Testis (tissue), 3 donors: ENCODE results near the gene KDM7A. TPM values are rescaled to one million over a fixed set of nuclear protein-coding genes. Genes with fewer than 3 reads are reported as not detected.

ENCODE experiments used
- DNase-seq: peaks from one replicate; pipeline ENCODE4 v3.0.0-alpha.2; 2019
- H3K27ac ChIP-seq, 2 donors: fragments of 200-600 bp; sonication (generic); one replicate each; pipeline ENCODE4 v1.5.1; 2019
- H3K27me3 ChIP-seq: fragments of 200-600 bp; sonication (generic); one replicate; pipeline ENCODE4 v1.5.1; 2019
- H3K36me3 ChIP-seq: fragments of 200-600 bp; sonication (generic); one replicate; pipeline ENCODE4 v1.5.1; 2017; ENCODE audit warnings: low read depth; ENCODE audit errors: missing control alignments
- H3K4me1 ChIP-seq: fragments of 200-600 bp; sonication (generic); one replicate; pipeline ENCODE4 v1.5.1; 2019
- H3K4me3 ChIP-seq, 2 donors: fragments of 200-600 bp; sonication (generic); one replicate each; pipeline ENCODE4 v1.5.1; 2017 to 2019
- H3K9me3 ChIP-seq: fragments of 200-600 bp; sonication (generic); one replicate; pipeline ENCODE4 v1.5.1; 2017
- CTCF ChIP-seq, 3 experiments: fragments of 450-650 bp in 2 of 3; fragments of 200-600 bp in 1 of 3; sonication (generic) in 1 of 3; IDR thresholded peaks; one replicate each; pipeline ENCODE4 v1.5.1; 2016 to 2019; ENCODE audit warnings: antibody characterized with exemption in 3 of 3, mild to moderate bottlenecking in 2 of 3, moderate library complexity in 1 of 3
- POLR2A ChIP-seq: fragments of 450-650 bp; IDR thresholded peaks from one replicate; pipeline ENCODE4 v1.6.1; 2017; ENCODE audit warnings: antibody characterized with exemption, mild to moderate bottlenecking, moderate library complexity
- WGBS, 2 donors: methylation state at CpG; one replicate each; pipeline ENCODE4 v1.1.5; 2018; 5-methylcytosine and 5-hydroxymethylcytosine counted together
- intact Hi-C: fragments of 100-400 bp; cut with DNase I; formaldehyde crosslinking; loops from one replicate; pipeline ENCODE4 v1.15.1; 2023; ENCODE audit warnings: low total_unique reads
- polyA plus RNA-seq: library from polyadenylated mRNA; stranded (reverse); fragments of 350-450 nt; fragmentation: Illumina TruSeq; extraction: RNeasy Lipid Tissue Mini Kit (QIAGEN cat#74804); gene quantifications from one replicate; pipeline ENCODE4 v1.2.3, GENCODE V29; 2014; ENCODE audit warnings: low read depth, low replicate concordance; ENCODE audit not compliant: insufficient read depth
- total RNA-seq, 2 donors: library from RNA; depleted of rRNA; stranded (reverse); fragments of >200 nt; gene quantifications; one replicate each; pipeline ENCODE4 v1.2.3, GENCODE V29; 2016

The KDM7A gene
- total and polyA plus RNA-seq, 3 donors from 2014 or later, result 24.1 to 33.6 (median 24.7) TPM

DNA sequence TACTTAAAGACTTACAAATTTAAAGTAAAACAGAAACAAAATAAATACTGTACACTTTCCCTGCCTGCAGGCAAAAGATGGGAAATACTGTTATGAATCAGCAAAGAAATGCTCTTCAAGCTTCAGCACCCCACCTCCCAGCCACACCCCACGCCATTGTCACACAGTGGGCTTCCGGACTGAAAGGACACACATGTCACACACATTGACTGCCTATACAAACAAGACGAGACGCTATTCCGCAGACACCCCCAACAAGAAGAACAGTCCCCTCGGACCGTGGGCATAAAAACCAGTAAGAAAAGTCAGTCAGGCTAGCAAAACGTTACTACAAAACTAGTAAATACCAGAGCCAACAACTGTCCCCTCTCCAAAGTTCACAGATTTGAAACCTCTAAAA lies 91.8 kb downstream of the KDM7A start:
- no peak for DNase-seq
- Histone ChIP-seq H3K9me3 (no peaks in the 10 kb centered on the region), H3K4me1 (no peaks in the 10 kb centered on the region), H3K27me3 (no peaks in the 10 kb centered on the region), H3K4me3 (no peak overlapping the region), H3K27ac (no peak overlapping the region), H3K36me3 (no peaks in the 10 kb centered on the region)
- intact Hi-C loops, result no loop called here
- WGBS, 2 donors, result 86 to 89% methylated on average over 8 of the region's 8 CpGs
- TF ChIP-seq CTCF (IDR thresholded peaks at IDR 0.05), result no peak
- TF ChIP-seq POLR2A, result no peak

GRCh38 chr7:140084142-140084655 lies 92.6 kb downstream of the KDM7A start:
- Histone ChIP-seq H3K36me3 (no peaks in the 10 kb centered on the region), H3K9me3 (no peaks in the 10 kb centered on the region), H3K27ac (no peak overlapping the region), H3K4me1 (no peaks in the 10 kb centered on the region), H3K27me3 (no peaks in the 10 kb centered on the region), H3K4me3 (no peak overlapping the region)
- WGBS, 2 donors, result 86 to 94% methylated on average over 4 of the region's 4 CpGs
- DNase-seq, result no peak
- no peak for TF ChIP-seq CTCF (IDR thresholded peaks at IDR 0.05)
- no peak for TF ChIP-seq POLR2A
- intact Hi-C loops, result no loop called here

DNA sequence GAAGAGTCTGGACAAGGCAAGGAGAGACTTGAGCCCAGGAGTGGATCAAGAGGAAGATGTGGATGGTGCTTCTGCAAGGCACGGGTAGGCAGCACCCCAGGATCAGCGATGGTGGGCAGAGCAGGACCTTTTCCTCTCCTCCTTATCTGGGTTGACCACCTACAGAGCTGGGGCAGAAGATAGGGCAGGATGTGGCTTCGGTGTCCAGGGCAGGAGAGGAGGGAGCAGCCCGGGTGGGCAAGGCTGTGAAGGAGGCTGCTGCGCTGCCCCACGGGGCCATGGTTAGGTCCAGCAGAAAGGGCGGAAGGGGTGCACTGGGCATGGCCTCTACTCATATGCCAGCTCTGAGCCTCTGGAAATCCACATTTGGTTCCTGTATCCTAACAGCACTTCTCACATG lies 94.0 kb downstream of the KDM7A start:
- WGBS, 2 donors, result 82 to 83% methylated on average over 6 to 7 of the region's 7 CpGs
- no peaks in the 10 kb centered on the region for H3K27me3 ChIP-seq
- H3K27ac ChIP-seq, result no peak overlapping the region
- H3K36me3 ChIP-seq, result no peaks in the 10 kb centered on the region
- H3K4me3 ChIP-seq, result no peak overlapping the region
- H3K4me1 ChIP-seq, result no peaks in the 10 kb centered on the region
- no peak for DNase-seq
- intact Hi-C loops, result no loop called here
- TF ChIP-seq POLR2A (no peak), CTCF (IDR thresholded peaks at IDR 0.05) (no peak)
- H3K9me3 ChIP-seq, result no peaks in the 10 kb centered on the region

DNA sequence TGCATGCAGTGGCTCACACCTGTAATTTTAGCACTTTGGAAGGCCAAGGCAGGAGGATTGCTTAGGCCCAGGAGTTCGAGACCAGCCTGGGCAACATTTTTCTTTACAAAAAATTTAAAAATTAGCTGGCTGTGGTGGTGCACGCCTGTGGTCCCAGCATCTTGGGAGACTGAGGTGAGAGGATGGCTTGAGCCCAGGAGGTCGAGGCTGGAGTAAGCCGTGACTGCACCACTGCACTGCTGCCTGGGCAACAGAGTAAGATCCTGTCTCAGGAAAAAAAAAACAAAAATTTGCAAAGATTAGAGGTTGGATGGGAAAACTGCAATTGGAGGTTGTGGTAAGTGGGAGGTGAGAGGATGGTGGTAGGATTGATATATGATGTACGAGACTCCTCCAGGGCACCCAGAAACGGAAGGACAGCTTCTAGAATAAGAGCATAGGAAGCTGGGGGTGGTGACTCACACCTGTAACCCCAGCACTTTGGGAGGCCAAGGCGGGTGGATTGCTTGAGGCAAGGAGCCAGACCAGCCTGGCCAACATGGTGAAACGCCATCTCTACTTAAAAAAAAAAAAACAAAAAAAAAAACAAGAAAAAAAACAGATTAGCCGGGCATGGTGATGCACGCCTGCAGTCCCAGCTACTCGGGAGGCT lies 94.9 kb downstream of the KDM7A start:
- H3K36me3 ChIP-seq, result no peaks in the 10 kb centered on the region
- no peak overlapping the region for H3K27ac ChIP-seq
- intact Hi-C loops, result no loop called here
- no peaks in the 10 kb centered on the region for H3K27me3 ChIP-seq
- no peak for TF ChIP-seq POLR2A
- TF ChIP-seq CTCF (IDR thresholded peaks at IDR 0.05), result no peak
- H3K4me1 ChIP-seq, result no peaks in the 10 kb centered on the region
- no peaks in the 10 kb centered on the region for H3K9me3 ChIP-seq
- 84 to 90% methylated on average over 11 of the region's 11 CpGs for WGBS, 2 donors
- no peak overlapping the region for H3K4me3 ChIP-seq
- no peak for DNase-seq

DNA sequence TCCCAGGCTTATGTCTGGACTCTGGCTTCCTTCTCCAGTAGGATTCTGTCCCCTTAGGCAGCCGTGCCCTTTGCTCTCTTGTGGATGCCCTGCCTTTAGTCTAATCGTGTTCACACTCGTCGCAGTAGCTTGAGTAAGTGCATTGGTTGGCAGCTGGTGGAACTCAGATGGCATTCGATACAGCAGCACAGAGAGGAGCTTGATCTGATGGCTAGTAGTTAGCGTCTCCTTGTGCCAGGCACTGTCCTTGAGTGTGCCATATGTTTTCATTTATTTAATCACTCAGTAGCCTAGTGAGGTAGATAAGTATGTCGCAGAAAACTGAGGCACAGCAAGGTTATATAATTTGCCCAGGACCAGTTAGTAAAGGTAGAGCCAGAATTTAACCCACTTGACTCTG lies 95.9 kb downstream of the KDM7A start:
- DNase-seq, result no peak
- 60 to 64% methylated on average over 7 of the region's 7 CpGs for WGBS, 2 donors

More for the DNA sequence above, 95.9 kb downstream of the KDM7A start:
- H3K27me3 ChIP-seq, result no peaks in the 10 kb centered on the region
- H3K9me3 ChIP-seq, result no peaks in the 10 kb centered on the region
- no peak overlapping the region for H3K4me3 ChIP-seq
- intact Hi-C loops, result no loop called here
- no peaks in the 10 kb centered on the region for H3K4me1 ChIP-seq
- H3K27ac ChIP-seq, result no peak overlapping the region
- H3K36me3 ChIP-seq, result no peaks in the 10 kb centered on the region
- TF ChIP-seq CTCF (IDR thresholded peaks at IDR 0.05), result no peak
- TF ChIP-seq POLR2A, result no peak
